ENCODE results near the gene HSD17B2.

DNA sequence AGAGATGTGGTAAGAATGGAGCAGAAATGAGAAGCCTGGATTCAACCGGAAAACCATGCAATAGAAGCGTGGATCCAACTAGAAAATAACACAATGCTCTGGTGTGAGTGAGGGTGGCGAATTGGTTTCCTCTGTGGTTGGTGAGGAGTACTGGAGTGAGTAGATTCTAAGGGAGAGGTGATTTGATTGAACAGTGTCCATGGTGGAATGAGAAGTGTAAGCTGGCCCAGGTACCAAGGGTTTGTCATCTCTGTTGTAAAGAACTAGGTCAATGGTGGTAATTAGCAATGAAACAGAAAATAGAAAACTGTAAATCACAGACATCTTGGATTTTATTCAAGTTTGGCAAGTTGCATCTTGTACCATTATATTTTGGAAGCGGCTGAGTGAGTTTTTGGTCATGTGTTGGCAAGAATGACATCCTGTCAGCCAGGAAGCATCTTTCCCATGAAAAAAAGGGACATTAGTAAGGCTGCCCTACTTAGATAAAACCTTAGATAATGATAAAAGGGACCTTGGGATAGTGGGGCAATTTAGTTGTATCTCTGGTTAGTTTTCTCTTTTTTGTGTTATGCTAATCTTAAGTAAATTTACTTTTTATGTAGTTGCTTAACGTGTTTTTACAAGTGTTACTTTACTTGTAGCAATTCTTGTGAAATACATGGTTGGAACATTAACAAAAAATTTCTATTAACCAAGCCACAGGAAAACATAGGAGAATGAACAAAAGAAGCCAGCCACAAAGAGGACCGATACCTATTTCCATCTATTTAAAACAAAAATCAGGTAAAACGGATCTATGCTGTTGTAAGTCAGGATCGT is 20.9 kb downstream of the HSD17B2 start:
- TF ChIP-seq CTCF (IDR thresholded peaks at IDR 0.05 in 2 of 3, conservative IDR thresholded peaks at IDR 0.05 in 1 of 3; ENCODE audit: borderline replicate concordance in 1 of 3, insufficient read depth in 1 of 3, low read depth in 2 of 3, low read length in 2 of 3) (no peak), POLR2AphosphoS5 (IDR thresholded peaks at IDR 0.05; ENCODE audit: low read depth, low read length) (no peak), JUND (IDR thresholded peaks at IDR 0.05) (no peak), ZBTB33 (IDR thresholded peaks at IDR 0.05; ENCODE audit: extremely low read depth, insufficient replicate concordance, low read length) (no peak), ELF1 (IDR thresholded peaks at IDR 0.05; ENCODE audit: borderline replicate concordance, low read depth) (no peak), EZH2 (IDR thresholded peaks at IDR 0.05) (no peak), POLR2A (IDR thresholded peaks at IDR 0.05; ENCODE audit: borderline replicate concordance, extremely low read depth, insufficient read depth, insufficient read length) (no peak)
- TF ChIP-seq, protein P1, sequence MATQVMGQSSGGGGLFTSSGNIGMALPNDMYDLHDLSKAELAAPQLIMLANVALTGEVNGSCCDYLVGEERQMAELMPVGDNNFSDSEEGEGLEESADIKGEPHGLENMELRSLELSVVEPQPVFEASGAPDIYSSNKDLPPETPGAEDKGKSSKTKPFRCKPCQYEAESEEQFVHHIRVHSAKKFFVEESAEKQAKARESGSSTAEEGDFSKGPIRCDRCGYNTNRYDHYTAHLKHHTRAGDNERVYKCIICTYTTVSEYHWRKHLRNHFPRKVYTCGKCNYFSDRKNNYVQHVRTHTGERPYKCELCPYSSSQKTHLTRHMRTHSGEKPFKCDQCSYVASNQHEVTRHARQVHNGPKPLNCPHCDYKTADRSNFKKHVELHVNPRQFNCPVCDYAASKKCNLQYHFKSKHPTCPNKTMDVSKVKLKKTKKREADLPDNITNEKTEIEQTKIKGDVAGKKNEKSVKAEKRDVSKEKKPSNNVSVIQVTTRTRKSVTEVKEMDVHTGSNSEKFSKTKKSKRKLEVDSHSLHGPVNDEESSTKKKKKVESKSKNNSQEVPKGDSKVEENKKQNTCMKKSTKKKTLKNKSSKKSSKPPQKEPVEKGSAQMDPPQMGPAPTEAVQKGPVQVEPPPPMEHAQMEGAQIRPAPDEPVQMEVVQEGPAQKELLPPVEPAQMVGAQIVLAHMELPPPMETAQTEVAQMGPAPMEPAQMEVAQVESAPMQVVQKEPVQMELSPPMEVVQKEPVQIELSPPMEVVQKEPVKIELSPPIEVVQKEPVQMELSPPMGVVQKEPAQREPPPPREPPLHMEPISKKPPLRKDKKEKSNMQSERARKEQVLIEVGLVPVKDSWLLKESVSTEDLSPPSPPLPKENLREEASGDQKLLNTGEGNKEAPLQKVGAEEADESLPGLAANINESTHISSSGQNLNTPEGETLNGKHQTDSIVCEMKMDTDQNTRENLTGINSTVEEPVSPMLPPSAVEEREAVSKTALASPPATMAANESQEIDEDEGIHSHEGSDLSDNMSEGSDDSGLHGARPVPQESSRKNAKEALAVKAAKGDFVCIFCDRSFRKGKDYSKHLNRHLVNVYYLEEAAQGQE (IDR thresholded peaks at IDR 0.05; ENCODE audit: low read depth) = no peak
